GM18519 (cell line): ENCODE results near the gene TMEM127.
"Not testable (repeated sequence)": the region's sequence is repeated elsewhere in the genome, so short reads cannot be mapped to it uniquely, and the experiment has no call there.

ENCODE experiments used
- ATAC-seq: cut with Tn5 transposase; IDR thresholded peaks from one replicate; pipeline ENCODE4 v1.9.1; 2021; ENCODE audit warnings: mild to moderate bottlenecking, moderate library complexity; ENCODE audit not compliant: unreplicated experiment, low FRiP score

Gene TMEM127, protein sequence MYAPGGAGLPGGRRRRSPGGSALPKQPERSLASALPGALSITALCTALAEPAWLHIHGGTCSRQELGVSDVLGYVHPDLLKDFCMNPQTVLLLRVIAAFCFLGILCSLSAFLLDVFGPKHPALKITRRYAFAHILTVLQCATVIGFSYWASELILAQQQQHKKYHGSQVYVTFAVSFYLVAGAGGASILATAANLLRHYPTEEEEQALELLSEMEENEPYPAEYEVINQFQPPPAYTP

DNA sequence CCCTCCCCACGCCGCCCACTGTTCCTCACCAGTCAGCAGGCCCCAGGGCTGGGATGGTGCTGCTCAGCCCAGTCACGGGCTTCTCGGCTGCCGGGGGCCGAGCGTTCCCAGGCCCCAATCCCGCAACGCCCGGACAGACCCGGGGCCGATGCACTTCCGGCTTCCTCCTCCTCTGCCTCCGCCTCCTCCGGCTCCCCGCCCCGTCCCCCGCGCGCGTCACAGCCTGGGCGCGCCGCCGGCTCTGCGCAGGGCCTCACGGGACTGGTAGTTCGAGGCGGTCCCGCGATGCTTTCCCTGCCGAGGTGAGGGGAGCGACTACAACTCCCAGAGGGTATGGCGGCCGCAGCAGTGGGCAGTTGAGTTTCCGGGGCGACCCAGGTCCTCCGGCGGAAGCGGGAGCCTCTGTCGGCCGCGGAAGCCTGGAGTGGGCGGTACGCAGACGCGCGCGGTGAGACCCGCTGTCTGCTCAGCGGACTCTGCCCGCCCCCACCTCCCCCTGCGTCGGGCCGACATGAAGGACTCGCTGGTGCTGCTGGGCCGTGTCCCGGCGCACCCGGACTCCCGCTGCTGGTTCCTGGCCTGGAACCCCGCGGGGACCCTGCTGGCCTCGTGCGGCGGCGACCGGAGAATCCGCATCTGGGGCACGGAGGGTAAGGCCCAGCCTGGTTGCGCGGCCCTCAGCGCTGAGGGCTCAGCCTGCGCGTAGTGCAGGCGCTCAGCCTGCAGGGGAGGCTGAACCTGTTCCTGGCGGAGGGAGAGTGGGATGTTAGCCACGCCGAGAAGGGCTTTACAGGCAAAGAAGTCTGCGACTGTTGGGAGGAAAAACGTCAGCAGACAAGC is at the start of gene TMEM127, which contains the start of gene CIAO1:
TSS of gene TMEM127 (minus strand) at position 158 of the 840 bp plus-strand sequence. CDS start 616 bp downstream, outside the sequence.
TSS of gene CIAO1 (plus strand) at position 386 of the 840 bp plus-strand sequence. CDS start at position 512, 126 bp downstream.
- peak; percentile 78 for ATAC-seq

DNA sequence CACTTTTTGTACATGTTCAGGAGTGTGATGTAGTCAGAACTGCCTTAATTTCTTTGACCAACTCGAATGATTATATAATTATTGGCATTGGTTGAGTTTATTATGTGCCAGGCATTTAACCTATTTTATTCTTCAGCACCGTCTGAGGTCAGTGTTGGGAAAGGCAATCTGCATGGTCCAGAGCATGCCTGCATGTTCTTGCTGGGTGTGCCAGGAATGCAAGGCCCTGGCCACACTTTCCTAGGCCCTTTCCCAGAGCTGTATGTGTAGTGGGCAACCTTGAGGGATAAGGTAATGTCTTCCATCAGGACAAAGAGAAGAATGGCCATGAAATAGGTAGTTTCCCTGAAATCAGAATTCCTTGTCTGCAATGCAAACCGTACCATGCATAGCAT is 49.2 kb upstream of the TMEM127 start:
- no peak for ATAC-seq

DNA sequence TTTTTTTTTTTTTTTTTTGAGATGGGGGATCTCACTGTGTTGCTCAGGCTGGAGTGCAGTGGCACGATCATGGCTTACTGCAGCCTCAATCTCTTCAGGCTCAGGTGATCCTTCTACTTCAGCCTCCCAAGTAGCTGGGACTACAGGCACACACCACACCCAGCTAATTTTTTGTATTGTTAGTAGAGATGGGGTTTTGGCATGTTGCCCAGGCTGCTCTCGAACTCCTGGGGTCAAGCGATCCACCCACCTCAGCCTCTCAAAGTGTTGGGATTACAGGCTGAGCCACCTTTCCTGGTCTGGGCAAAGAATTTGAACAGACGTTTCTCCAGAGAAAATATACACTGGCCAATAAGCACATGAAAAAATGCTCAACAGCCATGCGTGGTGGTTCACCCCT is 42.5 kb upstream of the TMEM127 start:
- ATAC-seq = no peak

- ATAC-seq = no peak
Observed at GRCh38 chr2:96306370-96306769, 40.6 kb upstream of the TMEM127 start.

DNA sequence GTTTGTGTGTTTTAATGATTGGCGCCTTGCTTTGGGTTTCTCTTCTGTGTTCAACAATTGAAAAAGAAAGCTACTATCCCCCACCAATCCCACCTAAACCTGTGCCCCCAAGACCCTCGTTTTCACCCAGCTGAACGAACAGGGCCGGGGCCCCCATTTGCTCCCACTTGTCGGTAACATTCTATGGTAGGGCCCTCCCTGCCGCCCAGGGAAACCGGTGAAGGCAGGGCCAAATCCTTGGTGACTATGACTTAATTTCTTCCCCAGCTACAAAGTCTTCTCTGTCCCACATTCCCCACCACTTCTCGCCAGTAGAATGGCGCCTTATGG is 40.1 kb upstream of the TMEM127 start:
- ATAC-seq = no peak

DNA sequence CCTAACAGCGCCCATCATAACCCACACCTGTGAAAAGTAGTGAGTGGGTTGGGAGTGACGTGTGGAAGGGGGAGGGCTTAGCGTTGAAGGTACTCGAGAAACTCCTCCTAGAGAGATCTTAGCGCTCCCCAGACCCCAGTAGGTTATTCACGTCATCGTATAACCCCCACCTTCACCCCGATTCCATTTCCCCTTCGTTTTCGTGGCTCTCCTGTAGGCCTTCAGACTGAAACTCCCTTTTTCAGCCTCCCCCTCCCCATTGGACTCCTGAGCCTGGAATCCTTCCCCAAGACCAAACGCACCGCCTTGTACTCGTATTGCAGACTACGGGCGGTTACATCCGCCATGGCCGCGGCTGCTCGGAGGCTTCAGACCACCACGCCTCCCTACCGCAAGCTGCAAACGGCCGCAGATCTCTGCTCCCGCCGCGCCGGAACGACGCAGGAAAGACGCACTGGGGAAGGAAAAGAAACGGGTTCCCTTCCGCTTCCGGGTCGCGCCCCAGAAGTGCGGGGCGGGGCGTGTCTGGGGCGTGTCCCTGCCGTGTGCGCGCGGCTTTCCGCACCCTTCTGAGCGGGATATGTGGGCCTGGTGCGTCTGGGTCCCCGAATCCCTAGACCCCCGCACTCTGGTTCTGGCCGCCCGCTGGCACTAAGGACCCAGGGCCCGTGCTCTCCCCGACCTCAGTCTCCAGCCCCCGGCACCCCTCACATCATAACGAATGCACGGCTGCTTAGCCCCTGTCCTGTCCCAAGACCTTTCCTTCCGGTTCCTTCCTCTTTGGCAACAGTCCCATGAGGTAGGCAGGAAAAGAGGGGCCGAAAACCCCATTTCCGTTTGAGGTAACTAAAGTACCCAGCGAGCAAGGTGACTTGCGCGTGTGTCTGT is 39.5 kb upstream of the TMEM127 start, which contains the start of gene SNRNP200:
TSS of gene SNRNP200 (minus strand) at position 456 of the 888 bp plus-strand sequence. CDS start at position 347, 109 bp downstream.
- peak; percentile 68 for ATAC-seq

DNA sequence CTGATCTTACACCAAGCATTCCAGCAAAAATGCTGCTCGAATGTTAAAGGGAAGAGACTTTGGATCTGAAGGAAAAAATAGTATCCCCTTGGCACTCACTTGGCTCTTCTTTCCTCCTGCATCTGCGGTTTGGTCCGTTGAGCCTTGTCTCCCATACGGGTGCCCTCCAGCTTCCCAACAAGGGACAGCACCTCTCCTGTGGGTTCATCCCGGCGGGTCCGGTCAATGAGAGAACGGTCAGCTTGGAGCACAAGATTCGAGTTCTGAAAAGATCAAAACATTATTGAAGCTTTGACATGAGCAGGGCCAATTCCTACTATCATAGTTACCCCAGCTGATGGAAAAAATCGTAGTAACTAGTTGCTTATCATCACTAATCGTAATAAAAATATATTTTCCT is 38.8 kb upstream of the TMEM127 start:
- ATAC-seq = no peak

DNA sequence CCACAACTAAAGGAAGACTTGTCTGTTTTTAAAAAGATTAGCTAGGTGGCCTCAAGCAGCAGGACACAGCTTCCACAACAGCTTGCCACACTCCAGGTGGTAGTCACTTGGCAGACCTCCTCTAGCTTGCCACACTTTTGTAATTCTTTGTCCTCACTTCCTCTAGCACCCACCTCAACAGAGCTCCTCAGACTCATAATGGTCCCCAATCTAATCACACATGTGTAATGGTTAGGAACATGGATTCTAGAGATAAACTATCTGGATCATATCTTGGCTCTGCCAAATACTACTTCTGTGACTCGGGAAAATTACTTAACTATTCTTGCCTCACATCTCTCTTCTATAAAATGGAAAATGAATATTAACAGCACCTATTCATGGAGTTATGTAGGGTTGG is 36.1 kb upstream of the TMEM127 start:
- no peak for ATAC-seq

DNA sequence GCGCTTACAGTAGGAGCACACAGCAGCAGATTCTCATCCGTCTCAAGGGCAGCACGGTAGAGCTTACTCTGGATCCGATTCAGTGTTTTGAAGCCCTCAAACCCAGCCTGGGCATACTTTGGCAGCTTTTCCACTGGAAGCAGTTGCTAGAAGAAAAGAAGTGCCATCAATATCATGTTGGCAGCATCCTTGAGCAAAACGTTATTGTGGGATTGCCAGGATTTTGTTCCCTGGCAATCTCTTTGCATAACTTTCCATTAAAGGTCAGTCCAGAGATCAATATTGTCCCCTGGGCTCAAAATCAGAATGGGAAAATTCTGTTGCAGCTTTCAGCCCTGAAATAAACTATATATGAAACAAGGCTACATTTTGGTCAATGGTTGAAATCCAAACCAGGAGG is 31.1 kb upstream of the TMEM127 start:
- ATAC-seq = no peak

DNA sequence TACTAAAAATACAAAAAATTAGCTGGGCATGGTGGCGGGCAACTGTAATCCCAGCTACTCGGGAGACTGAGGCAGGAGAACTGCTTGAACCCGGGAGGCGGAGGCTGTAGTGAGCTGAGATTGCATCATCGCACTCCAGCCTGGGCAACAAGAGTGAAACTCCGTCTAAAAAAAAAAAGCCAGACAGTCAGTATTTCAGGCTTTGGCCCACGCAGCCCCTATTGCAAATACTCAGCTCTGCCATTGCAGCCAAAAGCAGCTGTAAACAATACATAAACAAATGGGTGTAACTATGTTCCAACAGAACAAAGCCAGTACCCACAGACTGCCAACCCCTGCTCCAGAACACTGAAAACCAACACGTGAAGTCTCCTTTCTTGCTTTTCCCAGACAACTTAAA is 28.5 kb upstream of the TMEM127 start:
- ATAC-seq = not testable (repeated sequence)

DNA sequence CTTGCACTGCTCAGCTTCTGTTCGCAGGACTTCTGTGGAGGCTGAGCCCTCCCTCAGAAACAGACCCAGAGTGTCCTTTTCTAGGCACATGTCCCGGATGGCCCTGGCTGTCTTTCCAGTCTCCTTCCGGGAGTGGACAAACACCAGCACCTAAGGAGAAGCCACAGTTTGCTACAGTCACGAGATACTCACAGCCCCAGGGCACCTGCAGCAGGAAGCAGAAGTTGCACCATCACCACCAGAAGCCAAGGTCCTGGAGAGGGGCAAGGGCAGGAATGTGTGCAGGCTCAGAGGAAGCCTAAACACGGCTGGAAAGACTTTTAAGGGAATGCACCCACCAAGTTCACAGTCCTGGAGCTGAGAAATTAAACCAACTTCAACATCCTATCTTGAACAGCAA is 26.0 kb upstream of the TMEM127 start:
- ATAC-seq = no peak

GRCh38 chr2:96287273-96287856 is 21.6 kb upstream of the TMEM127 start:
- ATAC-seq = no peak

DNA sequence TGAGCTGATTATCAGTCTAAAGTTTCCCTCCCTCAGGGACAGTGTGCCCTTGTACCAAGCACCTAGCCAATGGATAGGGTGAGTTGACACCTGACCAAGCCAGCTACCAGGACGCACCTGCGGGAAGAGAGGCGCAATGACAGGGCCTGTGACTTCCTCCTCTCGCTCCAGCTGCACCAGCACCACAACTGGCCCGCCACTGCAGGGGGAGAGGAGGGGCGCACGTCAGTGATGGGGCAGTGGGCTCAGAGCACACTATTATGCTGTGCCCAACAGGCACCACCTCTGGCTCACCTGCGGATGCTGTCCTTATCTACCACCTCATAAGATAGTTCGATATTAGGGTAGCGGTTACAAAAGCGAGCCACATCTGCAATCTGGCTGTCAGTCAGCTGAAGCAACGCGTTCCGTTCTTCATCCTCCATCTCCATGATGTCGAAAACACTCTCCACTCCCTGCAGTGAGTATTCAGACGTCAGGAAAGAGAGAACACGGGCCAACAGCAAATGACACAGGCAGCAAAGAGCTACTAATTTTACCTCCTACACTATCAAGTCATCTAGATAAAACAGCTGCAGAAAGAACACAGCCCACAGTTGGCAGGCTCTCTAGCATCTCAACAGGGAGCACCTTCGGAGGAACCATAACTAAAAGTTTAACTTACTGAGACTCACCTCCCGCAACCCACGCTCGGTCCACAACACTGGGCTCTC is 11.1 kb upstream of the TMEM127 start:
- no peak for ATAC-seq

- no peak for ATAC-seq
Observed at GRCh38 chr2:96274355-96275056, 8.7 kb upstream of the TMEM127 start.

DNA sequence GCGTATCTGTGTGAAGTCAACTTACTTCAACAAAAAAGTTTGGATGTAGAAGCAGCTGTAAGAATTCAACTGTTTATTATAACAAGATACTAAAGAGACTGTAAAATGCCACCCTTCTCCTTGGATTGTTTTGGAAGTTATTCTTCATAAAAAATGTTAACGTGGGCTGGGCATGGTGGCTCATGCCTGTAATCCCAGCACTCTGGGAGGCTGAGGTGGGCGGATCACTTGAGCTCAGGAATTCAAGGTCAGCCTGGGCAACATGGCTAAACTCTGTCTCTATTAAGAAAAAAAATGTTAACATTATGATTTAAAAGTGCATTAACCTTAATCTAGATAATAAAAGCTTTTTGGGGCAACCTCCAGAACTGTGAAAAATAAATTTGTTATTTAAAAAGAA is 8.0 kb upstream of the TMEM127 start:
- no peak for ATAC-seq

DNA sequence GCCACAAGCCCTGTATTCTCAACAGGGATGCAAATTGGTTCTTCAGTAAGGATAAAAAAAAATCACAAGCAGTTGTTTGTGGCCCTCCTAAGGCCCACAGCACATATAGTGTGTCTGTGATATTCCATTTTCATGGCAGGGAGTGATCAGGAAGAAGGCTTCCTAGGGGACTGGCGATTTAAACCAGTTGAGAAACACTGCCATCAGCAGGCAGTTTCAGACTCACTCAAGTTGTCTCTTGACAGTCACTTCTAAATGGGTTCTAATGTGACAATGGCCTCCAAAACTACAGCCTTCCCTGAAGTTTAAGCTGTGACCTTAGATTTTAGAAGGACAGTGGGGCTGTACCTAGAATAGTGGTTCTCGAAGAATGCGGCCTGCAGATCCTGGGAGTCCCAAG is 6.2 kb upstream of the TMEM127 start:
- ATAC-seq = no peak

DNA sequence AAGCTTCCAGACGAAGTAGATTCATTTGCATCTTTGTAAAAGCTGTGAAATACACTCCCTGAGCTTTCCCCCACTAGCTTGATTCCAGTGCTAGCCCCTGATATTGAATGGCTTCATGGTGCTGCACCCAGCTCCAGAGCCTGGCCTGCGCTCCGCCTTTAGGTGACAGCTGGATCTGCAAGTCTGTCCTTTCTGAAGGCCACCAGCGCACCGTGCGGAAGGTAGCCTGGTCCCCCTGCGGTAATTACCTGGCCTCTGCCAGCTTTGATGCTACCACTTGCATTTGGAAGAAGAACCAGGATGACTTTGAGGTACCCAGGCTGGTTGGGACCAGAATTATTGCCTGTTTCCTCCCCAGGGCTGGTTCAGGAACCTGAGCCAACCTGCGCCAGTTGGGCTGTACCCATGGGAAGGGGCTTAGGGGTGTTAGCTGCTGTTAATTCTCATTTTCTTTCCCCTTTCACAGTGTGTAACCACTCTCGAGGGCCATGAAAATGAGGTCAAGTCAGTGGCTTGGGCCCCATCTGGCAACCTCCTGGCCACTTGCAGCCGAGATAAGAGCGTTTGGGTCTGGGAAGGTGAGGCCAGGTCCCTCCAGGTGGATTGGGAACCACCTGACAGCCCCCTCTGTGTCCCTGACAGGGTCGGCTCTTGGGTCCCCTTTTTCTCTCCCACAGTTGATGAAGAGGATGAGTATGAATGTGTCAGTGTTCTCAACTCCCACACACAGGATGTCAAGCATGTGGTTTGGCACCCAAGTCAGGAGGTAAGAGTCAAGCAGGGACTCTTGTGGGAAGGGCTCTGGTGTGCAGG is 1.6 kb upstream of the TMEM127 start:
- ATAC-seq = no peak

DNA sequence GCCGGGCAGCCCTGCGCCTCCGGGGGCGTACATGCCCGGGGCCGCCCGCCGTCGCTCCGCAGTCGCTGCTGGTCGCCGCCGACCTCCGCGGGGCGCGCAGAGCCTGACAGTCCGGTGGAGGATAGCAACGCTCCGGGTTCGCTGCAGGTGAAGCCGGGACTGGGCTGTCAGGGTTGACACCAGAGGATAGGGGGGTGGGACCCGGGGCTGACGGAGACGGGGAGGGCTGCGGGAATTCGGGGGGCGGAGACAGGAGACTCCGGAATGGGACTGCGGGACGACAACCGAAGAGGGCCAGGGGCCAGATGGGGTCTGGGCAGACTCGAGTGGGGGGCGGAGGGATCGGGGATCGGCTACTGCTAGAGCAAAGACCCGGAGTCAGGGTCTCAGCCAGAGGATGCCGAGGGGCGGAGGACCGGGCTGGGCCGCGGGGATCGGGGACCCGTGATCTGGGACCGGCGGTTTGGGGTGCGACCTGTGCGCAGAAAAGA is 403 bp downstream of the TMEM127 start:
- ATAC-seq = peak; percentile 1
